SK-N-SH treated with all-trans-retinoic acid at 6 μM for 48 hours (cell line): Measurements from ENCODE around the gene KRTAP23-1.

Source experiments
- ATAC-seq: fragments of 200-7000 bp; cut with Tn5 transposase; 3 replicates; pipeline ENCODE4 v1.9.1; 2020; ENCODE audit warnings: mild to moderate bottlenecking, moderate library complexity
- ARNTL ChIP-seq: fragments of 450-650 bp; formaldehyde crosslinking; IDR thresholded peaks from 2 replicates; pipeline ENCODE4 v1.5.0; 2020; ENCODE audit warnings: low read depth, mild to moderate bottlenecking, moderate library complexity, borderline replicate concordance
- BACH2 ChIP-seq: fragments of 250-450 bp; sonication (Bioruptor Pico); IDR thresholded peaks from 2 replicates; pipeline ENCODE4 v1.9.0; 2021; ENCODE audit warnings: mild to moderate bottlenecking, borderline replicate concordance
- CSDC2 ChIP-seq: fragments of 250-450 bp; sonication (Bioruptor Pico); IDR thresholded peaks from 2 replicates; pipeline ENCODE4 v1.5.0; 2020; ENCODE audit warnings: mild to moderate bottlenecking, moderate library complexity
- ESRRG ChIP-seq: fragments of 250-450 bp; sonication (Bioruptor Pico); IDR thresholded peaks from 2 replicates; pipeline ENCODE4 v1.6.1; 2021; ENCODE audit warnings: mild to moderate bottlenecking
- GLIS3 ChIP-seq: fragments of 250-450 bp; sonication (Bioruptor Pico); IDR thresholded peaks from 2 replicates; pipeline ENCODE4 v1.5.0; 2020; ENCODE audit warnings: mild to moderate bottlenecking, moderate library complexity
- ISL1 ChIP-seq: fragments of 250-450 bp; sonication (Bioruptor Pico); IDR thresholded peaks from 2 replicates; pipeline ENCODE4 v2.1.2; 2022; ENCODE audit warnings: mild to moderate bottlenecking, moderate library complexity
- OSR1 ChIP-seq: fragments of 250-450 bp; sonication (Bioruptor Pico); IDR thresholded peaks from 2 replicates; pipeline ENCODE4 v1.8.0; 2022; ENCODE audit warnings: moderate library complexity, mild to moderate bottlenecking, inconsistent platforms
- PPARA ChIP-seq: fragments of 250-450 bp; sonication (Bioruptor Pico); IDR thresholded peaks from 2 replicates; pipeline ENCODE4 v1.5.0; 2020; ENCODE audit warnings: mild to moderate bottlenecking, borderline replicate concordance
- SNAI2 ChIP-seq: fragments of 250-450 bp; sonication (Bioruptor Pico); IDR thresholded peaks from 2 replicates; pipeline ENCODE4 v1.5.0; 2020; ENCODE audit warnings: mild to moderate bottlenecking, moderate library complexity
- TOX ChIP-seq: fragments of 250-450 bp; sonication (Bioruptor Pico); IDR thresholded peaks from 2 replicates; pipeline ENCODE4 v1.8.0; 2021; ENCODE audit warnings: mild to moderate bottlenecking, moderate library complexity, borderline replicate concordance
- ZFP30 ChIP-seq: fragments of 450-650 bp; formaldehyde crosslinking; IDR thresholded peaks from 2 replicates; pipeline ENCODE4 v1.5.0; 2022; ENCODE audit warnings: mild to moderate bottlenecking, moderate library complexity
- ZNF565 ChIP-seq: fragments of 450-650 bp; formaldehyde crosslinking; conservative IDR thresholded peaks from 2 replicates; pipeline ENCODE4 v1.5.0; 2020; ENCODE audit warnings: low read depth, mild to moderate bottlenecking, moderate library complexity
- ZNF70 ChIP-seq: fragments of 450-650 bp; formaldehyde crosslinking; IDR thresholded peaks from 2 replicates; pipeline ENCODE4 v1.5.0; 2020; ENCODE audit warnings: mild to moderate bottlenecking, moderate library complexity
- ZNF8 ChIP-seq: fragments of 450-650 bp; formaldehyde crosslinking; IDR thresholded peaks from 2 replicates; pipeline ENCODE4 v1.5.0; 2020; ENCODE audit warnings: mild to moderate bottlenecking, moderate library complexity
- TF ChIP-seq, protein P1 (sequence below): fragments of 250-450 bp; sonication (Bioruptor Pico); IDR thresholded peaks from 2 replicates; pipeline ENCODE4 v1.5.0; 2020; ENCODE audit warnings: mild to moderate bottlenecking, moderate library complexity
- TF ChIP-seq, protein P2 (sequence below): fragments of 250-450 bp; sonication (Bioruptor Pico); IDR thresholded peaks from 2 replicates; pipeline ENCODE4 v1.8.0; 2020; ENCODE audit warnings: mild to moderate bottlenecking, moderate library complexity, borderline replicate concordance
- TF ChIP-seq, protein P3 (sequence below): fragments of 250-450 bp; sonication (Bioruptor Pico); IDR thresholded peaks from 2 replicates; pipeline ENCODE4 v1.8.0; 2021; ENCODE audit warnings: low read depth, mild to moderate bottlenecking, moderate library complexity, borderline replicate concordance
- TF ChIP-seq, protein P4 (sequence below): fragments of 250-450 bp; sonication (Bioruptor Pico); IDR thresholded peaks from 2 replicates; pipeline ENCODE4 v1.5.1; 2020; ENCODE audit warnings: low read depth, mild to moderate bottlenecking, moderate library complexity

Gene KRTAP23-1

DNA sequence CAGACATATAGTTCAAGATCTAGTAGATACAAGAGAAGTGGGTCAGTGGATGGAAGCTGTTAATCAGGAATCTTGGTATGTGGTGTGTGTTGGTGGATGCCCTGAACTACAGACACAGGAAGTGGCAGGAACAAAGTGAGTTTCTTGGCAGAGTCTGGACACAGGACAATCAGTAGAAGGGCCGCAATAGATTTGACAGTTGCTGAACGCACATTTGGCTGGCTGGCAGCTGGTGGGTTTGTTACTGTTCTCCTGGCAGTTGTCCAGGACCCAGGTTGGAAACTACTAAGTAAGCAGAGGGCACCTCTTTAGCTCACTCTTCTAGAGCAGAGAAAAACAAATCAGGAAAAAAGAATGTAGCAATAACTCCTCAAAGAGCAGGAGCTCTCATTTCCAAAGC lies 41.5 kb downstream of the KRTAP23-1 start (continued):
- TF ChIP-seq, protein P1, sequence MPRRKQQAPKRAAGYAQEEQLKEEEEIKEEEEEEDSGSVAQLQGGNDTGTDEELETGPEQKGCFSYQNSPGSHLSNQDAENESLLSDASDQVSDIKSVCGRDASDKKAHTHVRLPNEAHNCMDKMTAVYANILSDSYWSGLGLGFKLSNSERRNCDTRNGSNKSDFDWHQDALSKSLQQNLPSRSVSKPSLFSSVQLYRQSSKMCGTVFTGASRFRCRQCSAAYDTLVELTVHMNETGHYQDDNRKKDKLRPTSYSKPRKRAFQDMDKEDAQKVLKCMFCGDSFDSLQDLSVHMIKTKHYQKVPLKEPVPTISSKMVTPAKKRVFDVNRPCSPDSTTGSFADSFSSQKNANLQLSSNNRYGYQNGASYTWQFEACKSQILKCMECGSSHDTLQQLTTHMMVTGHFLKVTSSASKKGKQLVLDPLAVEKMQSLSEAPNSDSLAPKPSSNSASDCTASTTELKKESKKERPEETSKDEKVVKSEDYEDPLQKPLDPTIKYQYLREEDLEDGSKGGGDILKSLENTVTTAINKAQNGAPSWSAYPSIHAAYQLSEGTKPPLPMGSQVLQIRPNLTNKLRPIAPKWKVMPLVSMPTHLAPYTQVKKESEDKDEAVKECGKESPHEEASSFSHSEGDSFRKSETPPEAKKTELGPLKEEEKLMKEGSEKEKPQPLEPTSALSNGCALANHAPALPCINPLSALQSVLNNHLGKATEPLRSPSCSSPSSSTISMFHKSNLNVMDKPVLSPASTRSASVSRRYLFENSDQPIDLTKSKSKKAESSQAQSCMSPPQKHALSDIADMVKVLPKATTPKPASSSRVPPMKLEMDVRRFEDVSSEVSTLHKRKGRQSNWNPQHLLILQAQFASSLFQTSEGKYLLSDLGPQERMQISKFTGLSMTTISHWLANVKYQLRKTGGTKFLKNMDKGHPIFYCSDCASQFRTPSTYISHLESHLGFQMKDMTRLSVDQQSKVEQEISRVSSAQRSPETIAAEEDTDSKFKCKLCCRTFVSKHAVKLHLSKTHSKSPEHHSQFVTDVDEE (CRISPR knock-in tag), result no peak

DNA sequence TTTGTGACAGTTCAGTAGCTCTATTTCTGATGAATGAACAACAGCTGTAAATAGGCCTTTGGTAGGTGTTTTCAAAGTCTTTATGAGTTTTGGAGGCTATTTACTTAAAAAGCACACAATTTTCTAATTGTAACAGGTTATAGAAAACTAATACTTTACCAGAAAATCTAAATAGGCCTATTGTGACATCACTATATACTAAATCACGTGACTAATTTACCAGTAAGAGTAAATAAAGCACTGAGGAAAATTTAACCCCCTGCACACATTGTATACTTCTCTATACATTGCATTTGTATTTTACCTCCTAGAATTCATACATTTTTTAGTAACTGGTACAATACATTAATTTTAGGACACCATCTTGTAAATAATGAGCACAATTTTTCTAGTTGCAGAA lies 43.3 kb downstream of the KRTAP23-1 start:
- ATAC-seq, result no peak
- TF ChIP-seq ZFP30 (CRISPR knock-in tag) (no peak), GLIS3 (CRISPR knock-in tag) (no peak), TOX (no peak), ZNF565 (CRISPR knock-in tag) (no peak), CSDC2 (no peak), OSR1 (CRISPR knock-in tag) (no peak), PPARA (CRISPR knock-in tag) (no peak), ZNF8 (CRISPR knock-in tag) (no peak), ZNF70 (CRISPR knock-in tag) (no peak), ARNTL (no peak), ESRRG (no peak), SNAI2 (CRISPR knock-in tag) (no peak), ISL1 (CRISPR knock-in tag) (no peak), BACH2 (CRISPR knock-in tag) (no peak)
- TF ChIP-seq, protein P2, sequence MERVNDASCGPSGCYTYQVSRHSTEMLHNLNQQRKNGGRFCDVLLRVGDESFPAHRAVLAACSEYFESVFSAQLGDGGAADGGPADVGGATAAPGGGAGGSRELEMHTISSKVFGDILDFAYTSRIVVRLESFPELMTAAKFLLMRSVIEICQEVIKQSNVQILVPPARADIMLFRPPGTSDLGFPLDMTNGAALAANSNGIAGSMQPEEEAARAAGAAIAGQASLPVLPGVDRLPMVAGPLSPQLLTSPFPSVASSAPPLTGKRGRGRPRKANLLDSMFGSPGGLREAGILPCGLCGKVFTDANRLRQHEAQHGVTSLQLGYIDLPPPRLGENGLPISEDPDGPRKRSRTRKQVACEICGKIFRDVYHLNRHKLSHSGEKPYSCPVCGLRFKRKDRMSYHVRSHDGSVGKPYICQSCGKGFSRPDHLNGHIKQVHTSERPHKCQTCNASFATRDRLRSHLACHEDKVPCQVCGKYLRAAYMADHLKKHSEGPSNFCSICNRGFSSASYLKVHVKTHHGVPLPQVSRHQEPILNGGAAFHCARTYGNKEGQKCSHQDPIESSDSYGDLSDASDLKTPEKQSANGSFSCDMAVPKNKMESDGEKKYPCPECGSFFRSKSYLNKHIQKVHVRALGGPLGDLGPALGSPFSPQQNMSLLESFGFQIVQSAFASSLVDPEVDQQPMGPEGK (CRISPR knock-in tag), result no peak
- TF ChIP-seq, protein P3, sequence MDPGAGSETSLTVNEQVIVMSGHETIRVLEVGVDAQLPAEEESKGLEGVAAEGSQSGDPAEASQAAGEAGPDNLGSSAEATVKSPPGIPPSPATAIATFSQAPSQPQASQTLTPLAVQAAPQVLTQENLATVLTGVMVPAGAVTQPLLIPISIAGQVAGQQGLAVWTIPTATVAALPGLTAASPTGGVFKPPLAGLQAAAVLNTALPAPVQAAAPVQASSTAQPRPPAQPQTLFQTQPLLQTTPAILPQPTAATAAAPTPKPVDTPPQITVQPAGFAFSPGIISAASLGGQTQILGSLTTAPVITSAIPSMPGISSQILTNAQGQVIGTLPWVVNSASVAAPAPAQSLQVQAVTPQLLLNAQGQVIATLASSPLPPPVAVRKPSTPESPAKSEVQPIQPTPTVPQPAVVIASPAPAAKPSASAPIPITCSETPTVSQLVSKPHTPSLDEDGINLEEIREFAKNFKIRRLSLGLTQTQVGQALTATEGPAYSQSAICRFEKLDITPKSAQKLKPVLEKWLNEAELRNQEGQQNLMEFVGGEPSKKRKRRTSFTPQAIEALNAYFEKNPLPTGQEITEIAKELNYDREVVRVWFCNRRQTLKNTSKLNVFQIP (CRISPR knock-in tag), result no peak
- TF ChIP-seq, protein P4, sequence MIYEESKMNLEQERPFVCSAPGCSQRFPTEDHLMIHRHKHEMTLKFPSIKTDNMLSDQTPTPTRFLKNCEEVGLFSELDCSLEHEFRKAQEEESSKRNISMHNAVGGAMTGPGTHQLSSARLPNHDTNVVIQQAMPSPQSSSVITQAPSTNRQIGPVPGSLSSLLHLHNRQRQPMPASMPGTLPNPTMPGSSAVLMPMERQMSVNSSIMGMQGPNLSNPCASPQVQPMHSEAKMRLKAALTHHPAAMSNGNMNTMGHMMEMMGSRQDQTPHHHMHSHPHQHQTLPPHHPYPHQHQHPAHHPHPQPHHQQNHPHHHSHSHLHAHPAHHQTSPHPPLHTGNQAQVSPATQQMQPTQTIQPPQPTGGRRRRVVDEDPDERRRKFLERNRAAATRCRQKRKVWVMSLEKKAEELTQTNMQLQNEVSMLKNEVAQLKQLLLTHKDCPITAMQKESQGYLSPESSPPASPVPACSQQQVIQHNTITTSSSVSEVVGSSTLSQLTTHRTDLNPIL (CRISPR knock-in tag), result no peak
- TF ChIP-seq, protein P1 (CRISPR knock-in tag), result no peak
- TF ChIP-seq, all 23 proteins: peak for 0
